HepG2 (cell line): ENCODE data around the gene ZNF541. TPM values are rescaled to one million over a fixed set of nuclear protein-coding genes. Genes with fewer than 3 reads are reported as not detected.

Source experiments
- ARHGAP35 ChIP-seq: sonication (generic); formaldehyde crosslinking; IDR thresholded peaks from 2 replicates; pipeline ENCODE4 v1.9.0; 2022; ENCODE audit warnings: mild to moderate bottlenecking, inconsistent platforms, moderate library complexity, missing genetic modification reagents, borderline replicate concordance
- ELF3 ChIP-seq: IDR thresholded peaks from 2 replicates; pipeline ENCODE4 v1.6.1; 2016; ENCODE audit warnings: missing genetic modification reagents, missing compliant biosample characterization
- GATAD1 ChIP-seq: IDR thresholded peaks from 2 replicates; pipeline ENCODE4 v1.6.1; 2016; ENCODE audit warnings: missing genetic modification reagents, missing compliant biosample characterization
- GTF2F1 ChIP-seq: fragments of 150-350 bp; IDR thresholded peaks from 2 replicates; pipeline ENCODE4 v1.6.1; 2014; ENCODE audit warnings: low read length
- HMG20B ChIP-seq: conservative IDR thresholded peaks from 2 replicates; pipeline ENCODE4 v1.6.1; 2016; ENCODE audit warnings: missing genetic modification reagents, missing compliant biosample characterization
- MTA1 ChIP-seq: sonication (generic); formaldehyde crosslinking; IDR thresholded peaks from 2 replicates; pipeline ENCODE4 v1.4.0; 2020; ENCODE audit warnings: missing genetic modification reagents, mild to moderate bottlenecking, borderline replicate concordance
- NFRKB ChIP-seq: fragments of 450-650 bp; IDR thresholded peaks from 2 replicates; pipeline ENCODE4 v1.6.1; 2017
- PAWR ChIP-seq: sonication (generic); formaldehyde crosslinking; IDR thresholded peaks from 2 replicates; pipeline ENCODE4 v1.4.0; 2020; ENCODE audit warnings: missing genetic modification reagents, mild to moderate bottlenecking, borderline replicate concordance
- RARA ChIP-seq: IDR thresholded peaks from 2 replicates; pipeline ENCODE4 v1.6.1; 2016; ENCODE audit warnings: missing genetic modification reagents, missing compliant biosample characterization
- RORA ChIP-seq: sonication (generic); formaldehyde crosslinking; IDR thresholded peaks from 2 replicates; pipeline ENCODE4 v1.5.0; 2020; ENCODE audit warnings: mild to moderate bottlenecking, missing genetic modification reagents, moderate library complexity
- RXRB ChIP-seq: IDR thresholded peaks from 2 replicates; pipeline ENCODE4 v1.6.1; 2016; ENCODE audit warnings: borderline replicate concordance, missing genetic modification reagents, missing compliant biosample characterization
- ZBTB20 ChIP-seq: sonication (generic); formaldehyde crosslinking; IDR thresholded peaks from 2 replicates; pipeline ENCODE4 v1.8.1; 2023; ENCODE audit warnings: missing genetic modification reagents, low read depth, mild to moderate bottlenecking, borderline replicate concordance
- ZNF256 ChIP-seq: sonication (generic); formaldehyde crosslinking; conservative IDR thresholded peaks from 2 replicates; pipeline ENCODE4 v1.4.0; 2020; ENCODE audit warnings: missing genetic modification reagents
- ZNF546 ChIP-seq: sonication (generic); formaldehyde crosslinking; conservative IDR thresholded peaks from 2 replicates; pipeline ENCODE4 v1.8.1; 2023; ENCODE audit warnings: mild to moderate bottlenecking, missing genetic modification reagents
- polyA plus RNA-seq, 8 experiments: library from polyadenylated mRNA; depleted of rRNA in 3 of 8; stranded (reverse) in 7 of 8; unstranded in 1 of 8; fragments of >200 nt; fragmentation: Illumina TruSeq in 4 of 8; extraction: Trizol in 4 of 8; gene quantifications; 2 replicates each; pipeline versions ENCODE4 v1.2.1 to v1.2.3, GENCODE V29; 2011 to 2016; ENCODE audit warnings: low read depth in 4 of 8, missing spikeins in 1 of 8, mixed read lengths in 1 of 8; ENCODE audit not compliant: insufficient read depth in 1 of 8
- total RNA-seq, 5 experiments: library from RNA; depleted of rRNA; stranded (reverse); fragments of >200 nt; fragmentation: Illumina TruSeq; extraction: Trizol; gene quantifications; 2 replicates each; pipeline ENCODE4 v1.2.3, GENCODE V29; 2016; ENCODE audit warnings: low read depth in 1 of 5
- TF ChIP-seq, protein P1 (sequence below): sonication (generic); formaldehyde crosslinking; IDR thresholded peaks from 2 replicates; pipeline ENCODE4 v1.5.0; 2020; ENCODE audit warnings: mild to moderate bottlenecking, missing genetic modification reagents, borderline replicate concordance
- TF ChIP-seq, protein P2 (sequence below): sonication (generic); formaldehyde crosslinking; IDR thresholded peaks from 2 replicates; pipeline ENCODE4 v1.5.0; 2020; ENCODE audit warnings: missing genetic modification reagents
- TF ChIP-seq, protein P3 (sequence below): sonication (generic); formaldehyde crosslinking; IDR thresholded peaks from 2 replicates; pipeline ENCODE4 v1.5.0; 2020; ENCODE audit warnings: missing genetic modification reagents
- TF ChIP-seq, protein P4 (sequence below): sonication (generic); formaldehyde crosslinking; IDR thresholded peaks from 2 replicates; pipeline ENCODE4 v1.4.0; 2020; ENCODE audit warnings: low read depth, mild to moderate bottlenecking, missing genetic modification reagents
- TF ChIP-seq, protein P5 (sequence below): sonication (generic); formaldehyde crosslinking; IDR thresholded peaks from 2 replicates; pipeline ENCODE4 v1.4.0; 2020; ENCODE audit warnings: mild to moderate bottlenecking, missing genetic modification reagents

The ZNF541 gene
- total and polyA plus RNA-seq, 2 of the 13 experiments (the other 11 are each of a cell fraction or from before 2014, with no cell fraction given): 0.03 to 0.04 TPM

DNA sequence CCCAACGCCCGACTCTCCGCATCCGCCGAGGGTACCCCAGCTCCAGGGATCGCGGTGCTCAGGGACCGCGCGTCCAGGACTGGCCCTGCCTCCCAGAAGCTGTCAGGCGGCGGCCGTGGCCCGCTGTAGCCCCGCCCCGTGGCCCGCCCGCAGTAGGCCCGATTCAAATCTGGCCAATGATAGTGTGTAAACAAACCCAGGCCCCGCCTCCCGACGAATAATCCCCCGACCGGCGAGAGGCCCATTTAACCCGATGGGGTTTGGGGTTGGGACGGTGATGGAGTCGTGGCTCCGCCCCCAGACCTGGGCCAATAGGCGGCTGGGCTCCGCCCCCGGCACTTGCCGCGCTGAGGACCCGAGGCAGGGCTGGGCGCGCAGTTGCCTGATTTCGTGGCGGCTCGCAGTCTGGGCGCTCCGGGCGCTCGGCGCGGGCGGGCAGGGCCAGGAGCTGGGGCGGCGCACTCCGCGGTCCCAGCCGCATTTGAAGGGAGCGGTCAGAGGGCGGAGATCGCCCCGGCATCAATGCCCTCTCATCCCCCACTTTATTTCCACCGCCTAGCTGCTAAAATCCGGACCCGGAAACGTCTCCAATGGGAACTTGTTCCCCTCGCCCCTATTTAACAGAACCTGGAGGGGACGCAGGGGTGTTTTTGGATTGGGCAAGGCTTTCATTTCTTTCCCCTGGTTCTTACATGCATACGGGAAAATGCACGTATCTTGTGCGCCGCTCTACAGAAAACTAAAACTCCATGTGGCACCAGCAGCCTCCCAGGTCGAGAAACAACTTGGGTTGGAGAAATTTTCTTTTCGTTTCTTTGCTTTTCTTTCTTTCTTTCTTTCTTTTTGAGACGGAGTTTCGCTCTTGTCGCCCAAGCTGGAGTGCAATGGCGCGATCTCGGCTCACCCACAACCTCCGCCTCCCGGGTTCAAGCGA, 27.6 kb upstream of the ZNF541 start (continued):
- TF ChIP-seq PAWR (no peak), ZNF256 (CRISPR knock-in tag) (no peak), NFRKB (no peak), GATAD1 (peak; percentile 68; the same call in 1 of the 2 replicates), ZNF546 (CRISPR knock-in tag) (peak; percentile 60; the same call in 1 of the 2 replicates), RARA (no peak), GTF2F1 (no peak), ZBTB20 (no peak), RXRB (no peak; the same call in 1 of the 2 replicates), ARHGAP35 (CRISPR knock-in tag) (no peak), RORA (CRISPR knock-in tag) (no peak), ELF3 (0 out of 2 replicates have a peak, but pooled peaks have one; percentile 9), HMG20B (CRISPR knock-in tag) (0 out of 2 replicates have a peak, but pooled peaks have one; percentile 7), MTA1 (CRISPR knock-in tag) (no peak)
- TF ChIP-seq, protein P1, sequence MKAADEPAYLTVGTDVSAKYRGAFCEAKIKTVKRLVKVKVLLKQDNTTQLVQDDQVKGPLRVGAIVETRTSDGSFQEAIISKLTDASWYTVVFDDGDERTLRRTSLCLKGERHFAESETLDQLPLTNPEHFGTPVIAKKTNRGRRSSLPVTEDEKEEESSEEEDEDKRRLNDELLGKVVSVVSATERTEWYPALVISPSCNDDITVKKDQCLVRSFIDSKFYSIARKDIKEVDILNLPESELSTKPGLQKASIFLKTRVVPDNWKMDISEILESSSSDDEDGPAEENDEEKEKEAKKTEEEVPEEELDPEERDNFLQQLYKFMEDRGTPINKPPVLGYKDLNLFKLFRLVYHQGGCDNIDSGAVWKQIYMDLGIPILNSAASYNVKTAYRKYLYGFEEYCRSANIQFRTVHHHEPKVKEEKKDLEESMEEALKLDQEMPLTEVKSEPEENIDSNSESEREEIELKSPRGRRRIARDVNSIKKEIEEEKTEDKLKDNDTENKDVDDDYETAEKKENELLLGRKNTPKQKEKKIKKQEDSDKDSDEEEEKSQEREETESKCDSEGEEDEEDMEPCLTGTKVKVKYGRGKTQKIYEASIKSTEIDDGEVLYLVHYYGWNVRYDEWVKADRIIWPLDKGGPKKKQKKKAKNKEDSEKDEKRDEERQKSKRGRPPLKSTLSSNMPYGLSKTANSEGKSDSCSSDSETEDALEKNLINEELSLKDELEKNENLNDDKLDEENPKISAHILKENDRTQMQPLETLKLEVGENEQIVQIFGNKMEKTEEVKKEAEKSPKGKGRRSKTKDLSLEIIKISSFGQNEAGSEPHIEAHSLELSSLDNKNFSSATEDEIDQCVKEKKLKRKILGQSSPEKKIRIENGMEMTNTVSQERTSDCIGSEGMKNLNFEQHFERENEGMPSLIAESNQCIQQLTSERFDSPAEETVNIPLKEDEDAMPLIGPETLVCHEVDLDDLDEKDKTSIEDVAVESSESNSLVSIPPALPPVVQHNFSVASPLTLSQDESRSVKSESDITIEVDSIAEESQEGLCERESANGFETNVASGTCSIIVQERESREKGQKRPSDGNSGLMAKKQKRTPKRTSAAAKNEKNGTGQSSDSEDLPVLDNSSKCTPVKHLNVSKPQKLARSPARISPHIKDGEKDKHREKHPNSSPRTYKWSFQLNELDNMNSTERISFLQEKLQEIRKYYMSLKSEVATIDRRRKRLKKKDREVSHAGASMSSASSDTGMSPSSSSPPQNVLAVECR: peak; percentile 90
- TF ChIP-seq, protein P2, sequence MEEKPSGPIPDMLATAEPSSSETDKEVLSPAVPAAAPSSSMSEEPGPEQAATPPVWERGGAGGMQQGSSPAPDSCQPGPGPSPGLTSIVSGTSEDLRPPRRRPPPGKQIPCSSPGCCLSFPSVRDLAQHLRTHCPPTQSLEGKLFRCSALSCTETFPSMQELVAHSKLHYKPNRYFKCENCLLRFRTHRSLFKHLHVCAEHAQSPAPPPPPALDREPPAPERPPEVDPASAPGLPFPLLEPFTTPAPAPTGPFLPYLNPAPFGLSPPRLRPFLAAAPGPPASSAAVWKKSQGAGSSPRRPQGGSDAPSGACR (CRISPR knock-in tag): 0 out of 2 replicates have a peak, but pooled peaks have one; percentile 50
- TF ChIP-seq, protein P3, sequence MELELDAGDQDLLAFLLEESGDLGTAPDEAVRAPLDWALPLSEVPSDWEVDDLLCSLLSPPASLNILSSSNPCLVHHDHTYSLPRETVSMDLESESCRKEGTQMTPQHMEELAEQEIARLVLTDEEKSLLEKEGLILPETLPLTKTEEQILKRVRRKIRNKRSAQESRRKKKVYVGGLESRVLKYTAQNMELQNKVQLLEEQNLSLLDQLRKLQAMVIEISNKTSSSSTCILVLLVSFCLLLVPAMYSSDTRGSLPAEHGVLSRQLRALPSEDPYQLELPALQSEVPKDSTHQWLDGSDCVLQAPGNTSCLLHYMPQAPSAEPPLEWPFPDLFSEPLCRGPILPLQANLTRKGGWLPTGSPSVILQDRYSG (CRISPR knock-in tag): peak; percentile 68; the same call in 1 of the 2 replicates
- TF ChIP-seq, protein P4, sequence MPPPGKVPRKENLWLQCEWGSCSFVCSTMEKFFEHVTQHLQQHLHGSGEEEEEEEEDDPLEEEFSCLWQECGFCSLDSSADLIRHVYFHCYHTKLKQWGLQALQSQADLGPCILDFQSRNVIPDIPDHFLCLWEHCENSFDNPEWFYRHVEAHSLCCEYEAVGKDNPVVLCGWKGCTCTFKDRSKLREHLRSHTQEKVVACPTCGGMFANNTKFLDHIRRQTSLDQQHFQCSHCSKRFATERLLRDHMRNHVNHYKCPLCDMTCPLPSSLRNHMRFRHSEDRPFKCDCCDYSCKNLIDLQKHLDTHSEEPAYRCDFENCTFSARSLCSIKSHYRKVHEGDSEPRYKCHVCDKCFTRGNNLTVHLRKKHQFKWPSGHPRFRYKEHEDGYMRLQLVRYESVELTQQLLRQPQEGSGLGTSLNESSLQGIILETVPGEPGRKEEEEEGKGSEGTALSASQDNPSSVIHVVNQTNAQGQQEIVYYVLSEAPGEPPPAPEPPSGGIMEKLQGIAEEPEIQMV (CRISPR knock-in tag): peak; percentile 98
- TF ChIP-seq, protein P5, sequence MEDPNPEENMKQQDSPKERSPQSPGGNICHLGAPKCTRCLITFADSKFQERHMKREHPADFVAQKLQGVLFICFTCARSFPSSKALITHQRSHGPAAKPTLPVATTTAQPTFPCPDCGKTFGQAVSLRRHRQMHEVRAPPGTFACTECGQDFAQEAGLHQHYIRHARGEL: no peak
